ENCODE data around the gene TRIM39.

The TRIM39 gene

DNA sequence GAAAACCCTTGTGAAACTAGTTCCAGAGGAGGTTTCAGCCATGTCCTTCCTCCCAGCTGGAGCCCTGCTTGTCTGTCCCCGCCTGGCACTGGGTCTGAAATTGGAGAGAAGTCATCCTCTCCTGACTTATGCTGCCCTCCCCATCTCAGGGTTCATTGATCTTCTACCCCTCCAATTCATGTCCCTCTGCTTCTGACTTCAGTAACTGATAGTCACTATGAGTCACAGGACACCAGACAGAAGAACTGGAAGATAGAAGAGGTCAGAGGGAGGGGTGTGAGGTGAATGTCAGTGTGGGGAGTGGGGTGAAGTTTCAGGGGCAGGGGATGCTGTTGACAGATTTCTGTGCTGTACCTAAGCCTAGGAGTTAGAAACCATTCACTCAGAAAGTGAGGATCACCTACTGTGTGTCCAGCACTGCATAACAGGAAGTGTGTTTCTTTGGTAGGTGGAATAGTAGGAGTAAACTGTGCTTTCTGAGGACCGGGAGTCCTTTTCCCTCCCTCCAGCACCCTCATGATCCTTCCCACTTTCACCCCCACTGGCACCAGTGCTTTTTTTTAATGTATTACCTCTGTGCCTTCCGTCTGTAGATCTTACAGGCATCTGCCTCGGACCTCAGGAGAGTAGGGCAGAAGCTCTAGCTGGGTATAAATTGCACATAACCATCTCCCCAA is 17.6 kb downstream of the TRIM39 start:
- no peak overlapping the region for H2AK5ac ChIP-seq (ENCODE audit: low read length)
- no peak overlapping the region for H3K4me2 ChIP-seq (ENCODE audit: low read length)
- no peak overlapping the region for H4K5ac ChIP-seq (ENCODE audit: low read length)
- DNase-seq: no peak
- peaks cover 2% of the 10 kb centered on the region for H3K4me1 ChIP-seq (ENCODE audit: control insufficient read depth, low read depth, low read length)
- H3K79me2 ChIP-seq (ENCODE audit: control insufficient read depth, insufficient read depth, low read length): no peaks in the 10 kb centered on the region
- H3K27me3 ChIP-seq (ENCODE audit: insufficient read depth, low read length, poor library complexity): no peaks in the 10 kb centered on the region
- peaks cover 7% of the 10 kb centered on the region for H3K36me3 ChIP-seq (ENCODE audit: control insufficient read depth, insufficient read depth, low read length)
- no peak overlapping the region for H3K27ac ChIP-seq (ENCODE audit: low read depth, low read length)
- H3K23ac ChIP-seq (ENCODE audit: low read length): no peak overlapping the region
- peaks cover 8% of the 10 kb centered on the region for H3K79me1 ChIP-seq (ENCODE audit: low read length)
- no peak overlapping the region for H4K8ac ChIP-seq (ENCODE audit: low read depth, low read length)
- no CpG with 5 or more reads among the region's 4 CpGs for WGBS (ENCODE audit: extremely low coverage, insufficient coverage, low lambda C conversion rate)
- H2BK5ac ChIP-seq (ENCODE audit: low read length): no peak overlapping the region
- peak overlapping the region; percentile 8 for H3K9ac ChIP-seq (ENCODE audit: low read length)
- no peak overlapping the region for H3K4me3 ChIP-seq (ENCODE audit: low read length)
- H2BK120ac ChIP-seq (ENCODE audit: low read depth, low read length): no peak overlapping the region
- no peak overlapping the region for H2BK15ac ChIP-seq (replicated peaks; ENCODE audit: low read depth)
- H3K56ac ChIP-seq (ENCODE audit: low read length): no peak overlapping the region
- no peak overlapping the region for H3K4ac ChIP-seq (ENCODE audit: low read depth, low read length)
- H3K18ac ChIP-seq (ENCODE audit: low read length): no peak overlapping the region

DNA sequence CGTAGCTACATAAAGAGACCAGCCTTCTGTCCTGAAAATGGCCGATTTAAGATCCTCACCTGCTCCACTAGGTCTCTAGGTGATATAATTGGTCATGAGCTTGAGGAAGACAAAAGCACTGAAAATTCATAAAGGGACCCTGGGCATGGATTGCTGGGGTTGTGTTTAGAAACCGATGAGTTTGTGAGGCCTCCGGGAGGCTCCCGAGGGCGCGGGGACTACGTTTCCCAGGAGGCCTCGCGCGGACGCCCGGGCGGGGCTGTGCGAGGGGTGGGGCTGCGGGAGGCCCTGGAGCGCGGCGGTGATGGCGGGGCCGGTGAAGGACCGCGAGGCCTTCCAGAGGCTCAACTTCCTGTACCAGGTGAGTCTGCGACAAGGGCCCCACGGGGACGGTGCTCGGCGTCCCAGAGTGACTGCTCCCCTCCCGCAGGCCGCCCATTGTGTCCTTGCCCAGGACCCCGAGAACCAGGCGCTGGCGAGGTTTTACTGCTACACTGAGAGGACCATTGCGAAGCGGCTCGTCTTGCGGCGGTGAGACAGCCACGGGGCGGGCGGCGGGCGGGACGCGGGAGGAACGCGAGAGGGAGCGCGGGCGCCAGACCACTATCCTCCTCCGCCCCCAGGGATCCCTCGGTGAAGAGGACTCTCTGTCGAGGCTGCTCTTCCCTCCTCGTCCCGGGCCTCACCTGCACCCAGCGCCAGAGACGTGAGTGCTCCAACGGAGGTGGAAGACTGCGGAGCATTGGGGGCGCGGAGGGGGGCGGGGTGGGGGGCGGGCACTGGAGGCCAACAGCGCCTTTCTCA is 18.3 kb downstream of the TRIM39 start, which contains the start of gene RPP21:
RPP21 (plus strand) TSS at position 289 of the 804 bp plus-strand sequence; CDS start at position 305, 16 bp downstream.
- H3K79me1 ChIP-seq (ENCODE audit: low read length): peaks cover 8% of the 10 kb centered on the region
- H2BK15ac ChIP-seq (replicated peaks; ENCODE audit: low read depth): no peak within 1 kb of the TSS
- H3K9ac ChIP-seq (ENCODE audit: low read length): peak within 1 kb of the TSS; percentile 90
- peak within 1 kb of the TSS; percentile 79 for H2BK5ac ChIP-seq (ENCODE audit: low read length)
- H3K36me3 ChIP-seq (ENCODE audit: control insufficient read depth, insufficient read depth, low read length): peaks cover 7% of the 10 kb centered on the region
- no peak within 1 kb of the TSS for H2AK5ac ChIP-seq (ENCODE audit: low read length)
- H3K56ac ChIP-seq (ENCODE audit: low read length): peak within 1 kb of the TSS; percentile 96
- H3K27ac ChIP-seq (ENCODE audit: low read depth, low read length): no peak within 1 kb of the TSS
- peak within 1 kb of the TSS; percentile 20 for H3K18ac ChIP-seq (ENCODE audit: low read length)
- H3K23ac ChIP-seq (ENCODE audit: low read length): no peak within 1 kb of the TSS
- peak within 1 kb of the TSS; percentile 87 for H3K4me3 ChIP-seq (ENCODE audit: low read length)
- no peak within 1 kb of the TSS for H4K8ac ChIP-seq (ENCODE audit: low read depth, low read length)
- no peak within 1 kb of the TSS for H4K5ac ChIP-seq (ENCODE audit: low read length)
- H3K4me1 ChIP-seq (ENCODE audit: control insufficient read depth, low read depth, low read length): peaks cover 2% of the 10 kb centered on the region
- H3K27me3 ChIP-seq (ENCODE audit: insufficient read depth, low read length, poor library complexity): no peaks in the 10 kb centered on the region
- WGBS (ENCODE audit: extremely low coverage, insufficient coverage, low lambda C conversion rate): no CpG with 5 or more reads among the region's 64 CpGs
- peak within 1 kb of the TSS; percentile 48 for H3K4me2 ChIP-seq (ENCODE audit: low read length)
- H2BK120ac ChIP-seq (ENCODE audit: low read depth, low read length): no peak within 1 kb of the TSS
- peak within 1 kb of the TSS; percentile 75 for H3K4ac ChIP-seq (ENCODE audit: low read depth, low read length)
- peak; percentile 91 for DNase-seq
- no peaks in the 10 kb centered on the region for H3K79me2 ChIP-seq (ENCODE audit: control insufficient read depth, insufficient read depth, low read length)

DNA sequence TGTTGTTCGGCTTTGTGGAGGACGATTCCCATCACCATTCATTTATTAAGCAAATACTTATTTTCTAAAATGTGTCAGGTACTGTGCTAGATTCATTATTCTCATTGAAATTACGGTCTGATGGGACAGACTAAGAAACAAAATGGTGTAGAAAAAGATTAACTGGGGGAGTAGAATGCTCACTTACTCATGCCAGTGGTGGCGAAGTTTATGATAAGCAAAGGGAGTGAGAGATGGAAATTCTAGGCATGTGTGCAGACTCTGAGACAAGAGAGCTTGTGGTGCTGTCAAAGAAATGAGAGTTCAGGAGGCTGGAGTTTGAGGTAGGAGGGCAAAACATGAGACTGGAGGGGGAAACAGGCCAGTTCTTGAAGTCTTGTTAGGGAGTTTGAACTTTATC is 19.1 kb downstream of the TRIM39 start:
- Histone ChIP-seq H4K5ac (ENCODE audit: low read length) (no peak overlapping the region), H2AK5ac (ENCODE audit: low read length) (no peak overlapping the region), H2BK15ac (replicated peaks; ENCODE audit: low read depth) (no peak overlapping the region), H4K8ac (ENCODE audit: low read depth, low read length) (no peak overlapping the region), H2BK5ac (ENCODE audit: low read length) (no peak overlapping the region), H3K27ac (ENCODE audit: low read depth, low read length) (no peak overlapping the region), H3K36me3 (ENCODE audit: control insufficient read depth, insufficient read depth, low read length) (peaks cover 7% of the 10 kb centered on the region), H3K9ac (ENCODE audit: low read length) (peak overlapping the region; percentile 54), H3K27me3 (ENCODE audit: insufficient read depth, low read length, poor library complexity) (no peaks in the 10 kb centered on the region), H3K4me2 (ENCODE audit: low read length) (peak overlapping the region; percentile 48), H3K4me3 (ENCODE audit: low read length) (no peak overlapping the region), H3K79me1 (ENCODE audit: low read length) (peaks cover 8% of the 10 kb centered on the region), H3K79me2 (ENCODE audit: control insufficient read depth, insufficient read depth, low read length) (no peaks in the 10 kb centered on the region), H3K23ac (ENCODE audit: low read length) (no peak overlapping the region), H3K4me1 (ENCODE audit: control insufficient read depth, low read depth, low read length) (peaks cover 2% of the 10 kb centered on the region), H3K18ac (ENCODE audit: low read length) (no peak overlapping the region), H3K4ac (ENCODE audit: low read depth, low read length) (no peak overlapping the region), H3K56ac (ENCODE audit: low read length) (peak overlapping the region; percentile 96), H2BK120ac (ENCODE audit: low read depth, low read length) (no peak overlapping the region)
- no peak for DNase-seq
- WGBS (ENCODE audit: extremely low coverage, insufficient coverage, low lambda C conversion rate): no CpG with 5 or more reads among the region's 4 CpGs

DNA sequence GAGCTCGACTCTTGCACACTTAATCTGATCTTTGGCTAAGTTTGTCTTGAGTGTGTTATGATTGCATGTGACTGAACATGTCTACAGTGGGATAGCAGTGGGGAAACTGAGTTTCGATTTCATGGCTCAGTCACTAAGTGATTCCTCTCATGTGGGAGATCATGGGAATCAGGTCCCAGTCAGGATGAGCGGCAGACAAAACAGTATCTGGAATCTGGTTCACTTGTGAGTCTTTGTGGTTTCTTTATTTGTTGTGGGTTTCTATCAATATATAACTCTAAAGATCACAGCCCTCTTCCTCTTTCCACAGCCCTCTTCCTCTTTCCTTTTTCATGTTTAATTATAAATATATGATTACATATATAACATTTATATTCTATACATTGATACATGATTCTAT is 22.2 kb downstream of the TRIM39 start:
- no peak for DNase-seq
- H3K4me1 ChIP-seq (ENCODE audit: control insufficient read depth, low read depth, low read length): peaks cover 2% of the 10 kb centered on the region
- no CpG with 5 or more reads among the region's 3 CpGs for WGBS (ENCODE audit: extremely low coverage, insufficient coverage, low lambda C conversion rate)
- H3K36me3 ChIP-seq (ENCODE audit: control insufficient read depth, insufficient read depth, low read length): peaks cover 5% of the 10 kb centered on the region
- H3K23ac ChIP-seq (ENCODE audit: low read length): no peak overlapping the region
- H3K56ac ChIP-seq (ENCODE audit: low read length): no peak overlapping the region
- no peak overlapping the region for H3K9ac ChIP-seq (ENCODE audit: low read length)
- no peaks in the 10 kb centered on the region for H3K79me2 ChIP-seq (ENCODE audit: control insufficient read depth, insufficient read depth, low read length)
- H3K18ac ChIP-seq (ENCODE audit: low read length): no peak overlapping the region
- no peak overlapping the region for H2BK15ac ChIP-seq (replicated peaks; ENCODE audit: low read depth)
- H4K8ac ChIP-seq (ENCODE audit: low read depth, low read length): no peak overlapping the region
- H4K5ac ChIP-seq (ENCODE audit: low read length): no peak overlapping the region
- H3K4ac ChIP-seq (ENCODE audit: low read depth, low read length): no peak overlapping the region
- H2BK5ac ChIP-seq (ENCODE audit: low read length): no peak overlapping the region
- no peak overlapping the region for H2AK5ac ChIP-seq (ENCODE audit: low read length)
- peaks cover 8% of the 10 kb centered on the region for H3K79me1 ChIP-seq (ENCODE audit: low read length)
- no peak overlapping the region for H3K4me2 ChIP-seq (ENCODE audit: low read length)
- no peaks in the 10 kb centered on the region for H3K27me3 ChIP-seq (ENCODE audit: insufficient read depth, low read length, poor library complexity)
- H3K27ac ChIP-seq (ENCODE audit: low read depth, low read length): no peak overlapping the region
- H2BK120ac ChIP-seq (ENCODE audit: low read depth, low read length): no peak overlapping the region
- H3K4me3 ChIP-seq (ENCODE audit: low read length): no peak overlapping the region

DNA sequence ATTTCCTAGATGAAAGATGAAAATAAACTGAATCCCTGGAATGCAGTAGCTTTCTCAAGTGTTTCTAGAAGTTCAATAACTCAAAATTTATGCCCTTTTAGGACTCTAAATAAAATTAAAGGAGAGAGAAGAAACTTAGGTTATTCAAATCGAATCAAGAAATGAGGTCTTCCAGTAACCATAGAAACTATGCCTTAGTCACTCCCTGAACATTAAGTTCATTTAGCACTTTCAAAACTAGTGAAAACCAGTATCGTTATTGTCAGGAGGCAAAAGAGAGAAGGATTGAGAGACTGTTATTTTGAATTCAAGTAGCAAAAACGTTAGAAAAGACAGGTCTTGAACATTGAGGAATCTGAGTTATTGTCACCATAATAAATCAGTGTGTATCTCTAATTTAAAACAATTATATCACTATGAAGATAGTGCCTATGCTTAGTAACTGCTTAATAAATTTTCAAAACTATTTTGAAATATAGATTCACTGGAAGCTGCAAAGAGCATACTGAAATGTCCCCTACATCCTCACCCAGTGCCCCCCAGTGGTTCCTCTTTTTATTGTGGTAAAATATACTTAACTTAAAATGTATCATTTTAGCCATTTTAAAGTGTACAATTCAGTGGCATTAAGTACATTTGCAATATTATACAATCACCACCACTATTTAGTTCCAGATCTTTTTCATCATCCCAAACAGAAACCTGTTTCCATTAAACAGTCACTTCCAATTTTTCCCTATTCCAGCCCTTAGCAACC is 22.9 kb downstream of the TRIM39 start:
- Histone ChIP-seq H2BK15ac (replicated peaks; ENCODE audit: low read depth) (no peak overlapping the region), H3K23ac (ENCODE audit: low read length) (no peak overlapping the region), H3K4ac (ENCODE audit: low read depth, low read length) (no peak overlapping the region), H2BK120ac (ENCODE audit: low read depth, low read length) (no peak overlapping the region), H3K4me2 (ENCODE audit: low read length) (no peak overlapping the region), H2AK5ac (ENCODE audit: low read length) (no peak overlapping the region), H3K18ac (ENCODE audit: low read length) (no peak overlapping the region), H3K79me1 (ENCODE audit: low read length) (peaks cover 8% of the 10 kb centered on the region), H4K5ac (ENCODE audit: low read length) (no peak overlapping the region), H2BK5ac (ENCODE audit: low read length) (no peak overlapping the region), H3K27ac (ENCODE audit: low read depth, low read length) (no peak overlapping the region), H3K27me3 (ENCODE audit: insufficient read depth, low read length, poor library complexity) (no peaks in the 10 kb centered on the region), H3K36me3 (ENCODE audit: control insufficient read depth, insufficient read depth, low read length) (peaks cover 5% of the 10 kb centered on the region), H3K4me1 (ENCODE audit: control insufficient read depth, low read depth, low read length) (peaks cover 2% of the 10 kb centered on the region), H3K56ac (ENCODE audit: low read length) (no peak overlapping the region), H3K4me3 (ENCODE audit: low read length) (no peak overlapping the region), H3K79me2 (ENCODE audit: control insufficient read depth, insufficient read depth, low read length) (no peaks in the 10 kb centered on the region), H3K9ac (ENCODE audit: low read length) (no peak overlapping the region), H4K8ac (ENCODE audit: low read depth, low read length) (no peak overlapping the region)
- WGBS (ENCODE audit: extremely low coverage, insufficient coverage, low lambda C conversion rate): no CpG with 5 or more reads among the region's 3 CpGs
- DNase-seq: no peak

Data from mesendoderm (in vitro differentiated cells).